Large intestine (tissue), 3 donors: Measurements from ENCODE around the gene USP24. TPM values are rescaled to one million over a fixed set of nuclear protein-coding genes. Genes with fewer than 3 reads are reported as not detected.

Experiments
- DNase-seq, 2 donors: peaks; one replicate each; pipeline versions ENCODE4 v3.0.0 to v3.0.0-alpha.2; 2013
- H3K27ac ChIP-seq: one replicate; pipeline ENCODE4 v1.5.1; 2013; ENCODE audit warnings: low read length
- H3K27me3 ChIP-seq: 2 replicates; pipeline ENCODE4 v1.6.1; 2013; ENCODE audit warnings: low read length; ENCODE audit not compliant: control insufficient read depth, insufficient read depth
- H3K36me3 ChIP-seq: 2 replicates; pipeline ENCODE4 v1.6.1; 2013; ENCODE audit warnings: low read length; ENCODE audit not compliant: control insufficient read depth, insufficient read depth
- H3K4me1 ChIP-seq: one replicate; pipeline ENCODE4 v1.6.1; 2013; ENCODE audit warnings: low read length; ENCODE audit not compliant: control insufficient read depth, insufficient read depth
- H3K4me3 ChIP-seq: one replicate; pipeline ENCODE4 v1.5.1; 2013; ENCODE audit warnings: low read length
- H3K9me3 ChIP-seq: one replicate; pipeline ENCODE4 v1.6.1; 2013; ENCODE audit warnings: mild to moderate bottlenecking, low read depth, low read length, moderate library complexity; ENCODE audit not compliant: control insufficient read depth
- WGBS: methylation state at CpG from one replicate; pipeline ENCODE4 v1.1.5; 2013; ENCODE audit warnings: low lambda C conversion rate; ENCODE audit not compliant: insufficient coverage; 5-methylcytosine and 5-hydroxymethylcytosine counted together
- polyA plus RNA-seq: library from polyadenylated mRNA; unstranded; fragments of 120-200 nt; gene quantifications from one replicate; pipeline ENCODE4 v1.2.1, GENCODE V29; 2013

The USP24 gene
- polyA plus RNA-seq, 1 donor = 37.6 TPM

DNA sequence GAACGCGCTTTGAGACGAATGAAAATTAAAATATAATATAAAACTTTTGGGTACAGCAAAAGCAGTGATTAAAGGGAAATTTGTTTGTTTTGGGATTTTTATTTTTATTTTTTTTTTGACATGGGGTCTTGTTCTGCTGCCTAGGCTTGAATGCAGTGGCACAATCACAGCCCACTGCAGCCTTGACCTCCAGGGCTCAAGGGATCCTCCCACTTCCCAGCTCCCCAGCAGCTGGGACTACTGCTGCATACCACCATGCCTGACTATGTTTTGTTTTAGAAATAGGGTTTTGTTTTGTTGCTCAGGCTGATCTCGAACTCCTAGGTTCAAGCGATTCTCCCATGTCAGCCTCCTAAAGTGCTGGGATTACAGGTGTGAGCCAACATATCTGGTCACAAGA, 30.3 kb downstream of the USP24 start:
- H3K9me3 ChIP-seq = peaks cover 20% of the 10 kb centered on the region
- H3K27me3 ChIP-seq = no peaks in the 10 kb centered on the region
- H3K27ac ChIP-seq = no peak overlapping the region
- H3K4me1 ChIP-seq = no peaks in the 10 kb centered on the region
- H3K36me3 ChIP-seq = no peaks in the 10 kb centered on the region
- H3K4me3 ChIP-seq = no peak overlapping the region
- DNase-seq = no peak
- 100% methylated on average over 3 of the region's 5 CpGs for WGBS

- DNase-seq = no peak
- H3K4me3 ChIP-seq = no peak overlapping the region
- no peaks in the 10 kb centered on the region for H3K27me3 ChIP-seq
- H3K4me1 ChIP-seq = no peaks in the 10 kb centered on the region
- peaks cover 1% of the 10 kb centered on the region for H3K36me3 ChIP-seq
- no peak overlapping the region for H3K27ac ChIP-seq
- peaks cover 20% of the 10 kb centered on the region for H3K9me3 ChIP-seq
These were observed 33.5 kb downstream of the USP24 start for GRCh38 chr1:55181666-55182065.

DNA sequence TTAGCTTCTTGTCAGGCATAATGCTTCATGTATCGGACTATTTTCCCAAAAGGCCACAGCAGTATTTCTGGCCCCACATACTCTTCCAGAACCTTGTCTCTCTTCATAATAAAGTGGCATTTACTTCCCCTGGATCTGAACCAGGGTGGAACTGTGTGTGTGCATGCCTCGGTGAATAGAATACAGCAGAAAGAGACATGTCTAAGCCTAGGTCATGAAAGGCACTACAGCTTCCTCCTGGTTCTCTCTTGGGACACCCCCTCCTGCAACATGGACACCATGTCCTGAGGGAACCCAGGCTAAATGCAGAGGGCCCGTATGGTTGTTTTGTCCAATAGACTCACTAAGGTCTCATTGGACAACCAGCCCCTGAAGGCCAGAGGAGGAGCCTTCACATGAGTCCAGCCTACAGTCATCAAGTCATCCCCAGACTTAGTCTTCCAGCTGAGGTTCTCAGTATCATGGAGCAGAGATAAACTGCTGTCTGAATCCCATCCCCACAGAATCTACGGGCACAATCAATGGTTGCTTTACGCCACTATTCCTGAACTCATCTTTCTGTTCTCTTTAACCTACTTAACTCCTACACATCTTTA, 35.0 kb downstream of the USP24 start:
- H3K27me3 ChIP-seq = no peaks in the 10 kb centered on the region
- 100% methylated on average over 1 of the region's 5 CpGs for WGBS
- no peak for DNase-seq

GRCh38 chr1:55179177-55179835, 35.9 kb downstream of the USP24 start:
- DNase-seq = no peak
- H3K27ac ChIP-seq = no peak overlapping the region
- peaks cover 8% of the 10 kb centered on the region for H3K9me3 ChIP-seq
- no peaks in the 10 kb centered on the region for H3K27me3 ChIP-seq
- H3K36me3 ChIP-seq = peaks cover 6% of the 10 kb centered on the region
- H3K4me1 ChIP-seq = no peaks in the 10 kb centered on the region
- 100% methylated on average over 2 of the region's 3 CpGs for WGBS
- no peak overlapping the region for H3K4me3 ChIP-seq

More for the DNA sequence above, 35.0 kb downstream of the USP24 start:
- H3K27ac ChIP-seq = no peak overlapping the region
- H3K36me3 ChIP-seq = peaks cover 6% of the 10 kb centered on the region
- H3K4me1 ChIP-seq = no peaks in the 10 kb centered on the region
- no peak overlapping the region for H3K4me3 ChIP-seq
- H3K9me3 ChIP-seq = peaks cover 16% of the 10 kb centered on the region

- no peak overlapping the region for H3K4me3 ChIP-seq
- no peaks in the 10 kb centered on the region for H3K9me3 ChIP-seq
- DNase-seq = no peak
- H3K27me3 ChIP-seq = no peaks in the 10 kb centered on the region
- WGBS = 94% methylated on average over 2 of the region's 3 CpGs
- no peak overlapping the region for H3K27ac ChIP-seq
- H3K4me1 ChIP-seq = no peaks in the 10 kb centered on the region
- peaks cover 26% of the 10 kb centered on the region for H3K36me3 ChIP-seq
These were observed 42.5 kb downstream of the USP24 start for GRCh38 chr1:55172687-55173086.

DNA sequence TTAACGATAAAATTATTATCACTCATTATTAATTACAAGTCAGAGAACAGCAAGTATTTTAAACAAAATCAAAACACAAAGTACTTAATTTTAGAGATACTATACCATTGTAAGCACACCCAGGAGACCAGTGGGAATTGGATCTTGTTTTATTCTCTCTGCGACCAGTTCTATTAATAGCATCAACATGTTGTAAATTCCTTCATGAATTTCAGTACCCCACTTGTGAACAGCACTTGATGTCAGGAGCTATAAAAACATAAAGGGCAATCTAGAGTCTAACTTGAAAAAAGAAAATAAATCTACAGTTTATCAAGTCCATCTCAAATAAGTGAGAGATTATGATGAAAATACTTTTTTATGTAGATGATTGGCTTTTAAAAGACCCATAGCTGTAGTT, 42.9 kb downstream of the USP24 start:
- Histone ChIP-seq H3K9me3 (no peaks in the 10 kb centered on the region), H3K36me3 (peaks cover 26% of the 10 kb centered on the region), H3K4me1 (no peaks in the 10 kb centered on the region), H3K27ac (no peak overlapping the region), H3K27me3 (no peaks in the 10 kb centered on the region), H3K4me3 (no peak overlapping the region)
- DNase-seq = no peak
- WGBS = 90% methylated on average over 1 of the region's 2 CpGs

- Histone ChIP-seq H3K9me3 (no peaks in the 10 kb centered on the region), H3K27ac (no peak overlapping the region), H3K36me3 (peaks cover 28% of the 10 kb centered on the region), H3K4me3 (no peak overlapping the region), H3K27me3 (no peaks in the 10 kb centered on the region), H3K4me1 (no peaks in the 10 kb centered on the region)
- WGBS = 100% methylated on average over 2 of the region's 3 CpGs
- DNase-seq = no peak
These were observed 43.5 kb downstream of the USP24 start for GRCh38 chr1:55171694-55172093.

- no peak for DNase-seq
- Histone ChIP-seq H3K4me3 (no peak overlapping the region), H3K9me3 (no peaks in the 10 kb centered on the region), H3K4me1 (no peaks in the 10 kb centered on the region), H3K27me3 (no peaks in the 10 kb centered on the region), H3K36me3 (peaks cover 30% of the 10 kb centered on the region), H3K27ac (no peak overlapping the region)
- WGBS = 78% methylated on average over 1 of the region's 1 CpG
These were observed 44.7 kb downstream of the USP24 start for GRCh38 chr1:55170426-55170825.

GRCh38 chr1:55169126-55169525, 46.0 kb downstream of the USP24 start:
- no peaks in the 10 kb centered on the region for H3K9me3 ChIP-seq
- no peak overlapping the region for H3K4me3 ChIP-seq
- whole genome bisulfite sequencing = 86% methylated on average over 1 of the region's 1 CpG
- peaks cover 39% of the 10 kb centered on the region for H3K36me3 ChIP-seq
- no peak for DNase-seq
- H3K27me3 ChIP-seq = no peaks in the 10 kb centered on the region
- H3K4me1 ChIP-seq = no peaks in the 10 kb centered on the region
- no peak overlapping the region for H3K27ac ChIP-seq

DNA sequence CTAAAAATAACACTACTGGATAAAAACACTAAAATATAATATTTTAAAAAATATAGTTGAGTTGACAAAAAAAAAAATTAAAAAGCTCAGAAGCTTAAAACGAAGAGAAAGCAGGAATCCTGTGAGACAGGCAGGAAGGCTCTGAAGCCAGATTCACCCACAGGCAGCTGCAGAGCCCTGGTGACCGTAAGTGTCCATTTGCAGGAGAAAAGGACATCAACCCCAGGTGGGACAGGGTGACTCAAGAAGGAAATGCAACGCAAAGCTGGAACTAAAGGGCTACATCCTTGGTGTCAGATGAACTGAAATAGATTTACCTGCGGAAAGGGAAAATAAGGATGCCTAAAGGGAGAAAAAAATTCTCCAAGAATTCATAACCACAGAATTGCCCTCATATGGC, 46.8 kb downstream of the USP24 start:
- H3K4me1 ChIP-seq = no peaks in the 10 kb centered on the region
- H3K27ac ChIP-seq = no peak overlapping the region
- peaks cover 41% of the 10 kb centered on the region for H3K36me3 ChIP-seq
- DNase-seq = no peak
- no peaks in the 10 kb centered on the region for H3K27me3 ChIP-seq
- 86% methylated on average over 3 of the region's 4 CpGs for WGBS
- H3K4me3 ChIP-seq = no peak overlapping the region
- H3K9me3 ChIP-seq = no peaks in the 10 kb centered on the region
